Measurements from ENCODE around the gene SNAP29.

- TF ChIP-seq CTCF (IDR thresholded peaks at IDR 0.05) (no peak), POLR2A (IDR thresholded peaks at IDR 0.05) (no peak)
Observed at GRCh38 chr22:20922141-20922751, 63.4 kb downstream of the SNAP29 start.
